Omental fat pad (tissue), 4 donors: ENCODE data around the gene CHST8. TPM values are rescaled to one million over a fixed set of nuclear protein-coding genes. Genes with fewer than 3 reads are reported as not detected.

Source experiments
- ATAC-seq: fragments of 150-250 bp; one replicate; pipeline ENCODE4 v1.9.1; 2016; ENCODE audit warnings: mild to moderate bottlenecking, moderate library complexity; ENCODE audit not compliant: low FRiP score
- DNase-seq: peaks from one replicate; pipeline ENCODE4 v3.0.0-alpha.2; 2019; ENCODE audit warnings: low spot score
- CTCF ChIP-seq, 3 donors: fragments of 450-650 bp; IDR thresholded peaks; one replicate each; pipeline ENCODE4 v1.5.1; 2016 to 2017; ENCODE audit warnings: antibody characterized with exemption in 3 of 3, mild to moderate bottlenecking in 3 of 3, moderate library complexity in 2 of 3
- total RNA-seq, 4 donors: library from RNA; depleted of rRNA; stranded (reverse); fragments of >200 nt; gene quantifications; one replicate each; pipeline ENCODE4 v1.1.0, GENCODE V29; 2016

The CHST8 gene
- total RNA-seq: 1 to 10 TPM in 3 of 4 donors, not detected in 1; 1.3 to 4.8 (median 1.4) TPM

- TF ChIP-seq CTCF (IDR thresholded peaks at IDR 0.05): no peak
- ATAC-seq: no peak
Measured at GRCh38 chr19:33621811-33622504, at the start of gene CHST8. Gene CHST8, plus strand, starts transcription at chr19:33621953. Its CDS starts 67,309 bp downstream, at chr19:33689262.

GRCh38 chr19:33572929-33573328 lies 48.8 kb upstream of the CHST8 start:
- DNase-seq (no peak), ATAC-seq (no peak)
- TF ChIP-seq CTCF (IDR thresholded peaks at IDR 0.05): no peak

More at GRCh38 chr19:33621811-33622504, at the start of gene CHST8:
- DNase-seq: no peak

GRCh38 chr19:33574824-33575223 lies 46.9 kb upstream of the CHST8 start:
- ATAC-seq (no peak), DNase-seq (no peak)
- no peak for TF ChIP-seq CTCF (IDR thresholded peaks at IDR 0.05)

- TF ChIP-seq CTCF (IDR thresholded peaks at IDR 0.05): no peak
- DNase-seq (no peak), ATAC-seq (no peak)
Measured at GRCh38 chr19:33578697-33579096, 43.1 kb upstream of the CHST8 start.

- DNase-seq: no peak
- no peak for ATAC-seq
Measured at GRCh38 chr19:33580026-33580644, 41.6 kb upstream of the CHST8 start.

GRCh38 chr19:33580645-33581037 lies 41.1 kb upstream of the CHST8 start:
- no peak for DNase-seq
- TF ChIP-seq CTCF (IDR thresholded peaks at IDR 0.05): no peak
- no peak for ATAC-seq

More at GRCh38 chr19:33580026-33580644, 41.6 kb upstream of the CHST8 start:
- TF ChIP-seq CTCF (IDR thresholded peaks at IDR 0.05): no peak

- no peak for TF ChIP-seq CTCF (IDR thresholded peaks at IDR 0.05)
- DNase-seq: no peak
- no peak for ATAC-seq
Measured at GRCh38 chr19:33582914-33583313, 38.8 kb upstream of the CHST8 start.
